GM12864 (cell line): Measurements from ENCODE around the gene SLC38A8.

Experiments used
- DNase-seq: peaks from one replicate; pipeline ENCODE4 v3.0.0-alpha.2; 2011; ENCODE audit warnings: low read depth
- H3K4me3 ChIP-seq: 2 replicates; pipeline ENCODE4 v1.5.1; 2011; ENCODE audit warnings: mild to moderate bottlenecking, low read depth, low read length, control low read depth
- TF ChIP-seq, protein P1 (sequence below): IDR thresholded peaks from 2 replicates; pipeline ENCODE4 v1.5.1; 2011; ENCODE audit warnings: low read depth, mild to moderate bottlenecking, moderate library complexity, low read length, control low read depth, inconsistent platforms; ENCODE audit errors: missing control alignments

The SLC38A8 gene

GRCh38 chr16:84081446-84081989, 38.9 kb upstream of the SLC38A8 start:
- TF ChIP-seq, protein P1, sequence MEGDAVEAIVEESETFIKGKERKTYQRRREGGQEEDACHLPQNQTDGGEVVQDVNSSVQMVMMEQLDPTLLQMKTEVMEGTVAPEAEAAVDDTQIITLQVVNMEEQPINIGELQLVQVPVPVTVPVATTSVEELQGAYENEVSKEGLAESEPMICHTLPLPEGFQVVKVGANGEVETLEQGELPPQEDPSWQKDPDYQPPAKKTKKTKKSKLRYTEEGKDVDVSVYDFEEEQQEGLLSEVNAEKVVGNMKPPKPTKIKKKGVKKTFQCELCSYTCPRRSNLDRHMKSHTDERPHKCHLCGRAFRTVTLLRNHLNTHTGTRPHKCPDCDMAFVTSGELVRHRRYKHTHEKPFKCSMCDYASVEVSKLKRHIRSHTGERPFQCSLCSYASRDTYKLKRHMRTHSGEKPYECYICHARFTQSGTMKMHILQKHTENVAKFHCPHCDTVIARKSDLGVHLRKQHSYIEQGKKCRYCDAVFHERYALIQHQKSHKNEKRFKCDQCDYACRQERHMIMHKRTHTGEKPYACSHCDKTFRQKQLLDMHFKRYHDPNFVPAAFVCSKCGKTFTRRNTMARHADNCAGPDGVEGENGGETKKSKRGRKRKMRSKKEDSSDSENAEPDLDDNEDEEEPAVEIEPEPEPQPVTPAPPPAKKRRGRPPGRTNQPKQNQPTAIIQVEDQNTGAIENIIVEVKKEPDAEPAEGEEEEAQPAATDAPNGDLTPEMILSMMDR = no peak
- H3K4me3 ChIP-seq = no peak overlapping the region
- DNase-seq = no peak

DNA sequence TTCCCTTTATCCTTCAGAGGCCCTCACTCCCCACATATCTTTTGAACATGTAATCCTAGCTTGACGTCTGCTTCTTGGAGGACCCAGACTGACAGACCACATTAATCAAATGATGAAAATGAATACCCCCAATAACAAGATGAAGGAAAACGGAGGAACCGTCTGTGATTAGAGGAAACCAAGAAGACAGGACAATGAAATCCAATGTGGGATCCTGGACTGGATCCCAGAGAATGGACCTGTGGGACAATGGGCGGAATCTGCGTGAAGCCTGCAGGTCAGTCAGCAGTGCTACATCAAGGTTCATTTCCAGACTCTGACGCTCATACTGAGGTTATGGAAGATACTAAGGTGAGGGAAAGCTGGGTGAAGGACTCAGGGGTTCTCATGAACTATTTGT, 38.2 kb upstream of the SLC38A8 start:
- TF ChIP-seq, protein P1 = no peak
- H3K4me3 ChIP-seq = no peak overlapping the region
- no peak for DNase-seq

- TF ChIP-seq, protein P1 = no peak
- H3K4me3 ChIP-seq = no peak overlapping the region
- DNase-seq = no peak
Observed at GRCh38 chr16:84080378-84080777, 37.8 kb upstream of the SLC38A8 start.

- DNase-seq = no peak
- TF ChIP-seq, protein P1 = no peak
- H3K4me3 ChIP-seq = no peak overlapping the region
Observed at GRCh38 chr16:84079664-84080063, 37.1 kb upstream of the SLC38A8 start.

- H3K4me3 ChIP-seq = no peak overlapping the region
- DNase-seq = no peak
- TF ChIP-seq, protein P1 = no peak
Observed at GRCh38 chr16:84075376-84075775, 32.8 kb upstream of the SLC38A8 start.

GRCh38 chr16:84074721-84075120, 32.1 kb upstream of the SLC38A8 start:
- TF ChIP-seq, protein P1 = no peak
- no peak for DNase-seq
- H3K4me3 ChIP-seq = no peak overlapping the region

- no peak for DNase-seq
- H3K4me3 ChIP-seq = no peak overlapping the region
- TF ChIP-seq, protein P1 = no peak
Observed at GRCh38 chr16:84072014-84072413, 29.4 kb upstream of the SLC38A8 start.
